DMS153 (cell line): ENCODE results near the gene CDH13.
A peak's percentile ranks its signal among the peaks of the same experiment; 100 is the strongest.
"Not testable (repeated sequence)": the region's sequence is repeated elsewhere in the genome, so short reads cannot be mapped to it uniquely, and the experiment has no call there.

ENCODE experiments used
- DNase-seq: peaks from one replicate; lab custom pipeline; 2025; lab: John Stamatoyannopoulos, UW

Gene CDH13

GRCh38 chr16:82891424-82891823, 264.7 kb downstream of the CDH13 start:
- no peak for DNase-seq

GRCh38 chr16:82891918-82892317, 265.1 kb downstream of the CDH13 start:
- no peak for DNase-seq

- no peak for DNase-seq
Observed at GRCh38 chr16:82892324-82892723, 265.6 kb downstream of the CDH13 start.

GRCh38 chr16:82895843-82896242, 269.1 kb downstream of the CDH13 start:
- no peak for DNase-seq

- no peak for DNase-seq
Observed at GRCh38 chr16:82899006-82899405, 272.2 kb downstream of the CDH13 start.

GRCh38 chr16:82899731-82900450, 273.1 kb downstream of the CDH13 start:
- no peak for DNase-seq

- no peak for DNase-seq
Observed at GRCh38 chr16:82900559-82900958, 273.8 kb downstream of the CDH13 start.

GRCh38 chr16:82911925-82912324, 285.2 kb downstream of the CDH13 start:
- no peak for DNase-seq

GRCh38 chr16:82915139-82915824, 288.5 kb downstream of the CDH13 start:
- no peak for DNase-seq

- no peak for DNase-seq
Observed at GRCh38 chr16:82917886-82918595, 291.3 kb downstream of the CDH13 start.

- peak; percentile 14 for DNase-seq
Observed at GRCh38 chr16:82924075-82924854, 297.5 kb downstream of the CDH13 start.

- DNase-seq = no peak
Observed at GRCh38 chr16:82926500-82926899, 299.7 kb downstream of the CDH13 start.

GRCh38 chr16:82933933-82934332, 307.2 kb downstream of the CDH13 start:
- DNase-seq = not testable (repeated sequence)

- no peak for DNase-seq
Observed at GRCh38 chr16:82935766-82936165, 309.0 kb downstream of the CDH13 start.

- DNase-seq = no peak
Observed at GRCh38 chr16:82936941-82937551, 310.3 kb downstream of the CDH13 start.

- DNase-seq = no peak
Observed at GRCh38 chr16:82937926-82938520, 311.3 kb downstream of the CDH13 start.

GRCh38 chr16:82943371-82943770, 316.6 kb downstream of the CDH13 start:
- DNase-seq = no peak

GRCh38 chr16:82945420-82946101, 318.8 kb downstream of the CDH13 start:
- no peak for DNase-seq

- no peak for DNase-seq
Observed at GRCh38 chr16:82947698-82948097, 320.9 kb downstream of the CDH13 start.

GRCh38 chr16:82949016-82949415, 322.2 kb downstream of the CDH13 start:
- no peak for DNase-seq

- no peak for DNase-seq
Observed at GRCh38 chr16:82953517-82953916, 326.7 kb downstream of the CDH13 start.
